ENCODE results near the gene OR10H4.

DNA sequence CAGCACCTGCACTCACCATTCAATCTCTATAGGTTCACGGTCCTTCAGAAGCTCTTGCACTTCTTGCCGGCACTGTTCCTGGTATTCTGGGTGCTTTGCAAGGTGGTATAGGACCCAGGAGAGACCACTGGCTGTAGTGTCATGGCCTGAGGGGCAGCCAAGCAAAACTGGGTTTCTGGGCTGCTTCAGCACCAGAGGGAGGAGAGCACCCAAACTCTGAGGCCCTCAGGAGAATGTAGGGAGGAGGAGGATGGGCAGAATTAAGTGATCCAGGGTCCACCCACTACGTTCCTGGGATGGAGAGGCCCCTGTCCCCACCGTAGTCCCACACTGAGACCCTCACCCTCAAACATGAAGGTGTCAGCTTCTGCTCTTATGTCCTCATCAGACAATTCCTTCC lies 26.8 kb upstream of the OR10H4 start:
- TF ChIP-seq POLR2AphosphoS5 (IDR thresholded peaks at IDR 0.05; ENCODE audit: low read depth, low read length) (no peak), CTBP2 (IDR thresholded peaks at IDR 0.05; ENCODE audit: borderline replicate concordance, insufficient read depth, insufficient read length, low read length) (no peak), POLR2A (IDR thresholded peaks at IDR 0.05; ENCODE audit: control extremely low read depth in 1 of 2, low read depth in 2 of 2, low read length in 2 of 2) (no peak), HDAC2 (IDR thresholded peaks at IDR 0.05; ENCODE audit: borderline replicate concordance in 1 of 2, low read depth in 2 of 2, low read length in 2 of 2) (no peak)

Data from H1 (cell line).